Uterus (tissue), 2 donors: ENCODE data around the gene OPTC.

ENCODE experiments used
- POLR2A ChIP-seq, 2 donors: fragments of 450-650 bp; IDR thresholded peaks; one replicate each; pipeline ENCODE4 v1.6.1; 2016; ENCODE audit warnings: antibody characterized with exemption in 2 of 2, mild to moderate bottlenecking in 1 of 2, moderate library complexity in 1 of 2
- TF ChIP-seq, protein P1 (sequence below), 4 experiments: fragments of 200-600 bp in 2 of 4; fragments of 450-650 bp in 2 of 4; sonication (generic) in 2 of 4; IDR thresholded peaks; one replicate each; pipeline ENCODE4 v1.5.1; 2016 to 2019; ENCODE audit warnings: antibody characterized with exemption in 4 of 4, mild to moderate bottlenecking in 2 of 4, moderate library complexity in 1 of 4

DNA sequence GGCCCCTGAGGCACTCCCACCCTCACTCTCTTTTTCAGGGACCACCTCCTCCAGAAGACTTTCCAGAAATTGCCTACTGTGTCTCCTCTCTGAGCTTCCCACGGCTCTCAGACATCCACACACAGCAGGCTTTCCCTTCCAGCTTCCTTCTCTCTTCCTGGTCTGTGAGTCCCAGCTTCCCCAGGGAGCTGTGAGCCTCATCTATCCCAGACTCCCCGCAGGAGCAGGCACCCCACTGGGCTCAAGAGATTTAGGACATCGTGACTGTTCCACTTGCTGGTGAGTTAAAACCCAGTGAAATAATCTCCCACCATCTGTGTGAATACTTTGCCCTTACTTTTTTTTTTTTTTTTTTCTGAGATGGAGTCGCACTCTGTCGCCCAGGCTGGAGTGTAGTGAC, 40.3 kb upstream of the OPTC start:
- no peak for TF ChIP-seq POLR2A (IDR thresholded peaks at IDR 0.05)
- TF ChIP-seq, protein P1, sequence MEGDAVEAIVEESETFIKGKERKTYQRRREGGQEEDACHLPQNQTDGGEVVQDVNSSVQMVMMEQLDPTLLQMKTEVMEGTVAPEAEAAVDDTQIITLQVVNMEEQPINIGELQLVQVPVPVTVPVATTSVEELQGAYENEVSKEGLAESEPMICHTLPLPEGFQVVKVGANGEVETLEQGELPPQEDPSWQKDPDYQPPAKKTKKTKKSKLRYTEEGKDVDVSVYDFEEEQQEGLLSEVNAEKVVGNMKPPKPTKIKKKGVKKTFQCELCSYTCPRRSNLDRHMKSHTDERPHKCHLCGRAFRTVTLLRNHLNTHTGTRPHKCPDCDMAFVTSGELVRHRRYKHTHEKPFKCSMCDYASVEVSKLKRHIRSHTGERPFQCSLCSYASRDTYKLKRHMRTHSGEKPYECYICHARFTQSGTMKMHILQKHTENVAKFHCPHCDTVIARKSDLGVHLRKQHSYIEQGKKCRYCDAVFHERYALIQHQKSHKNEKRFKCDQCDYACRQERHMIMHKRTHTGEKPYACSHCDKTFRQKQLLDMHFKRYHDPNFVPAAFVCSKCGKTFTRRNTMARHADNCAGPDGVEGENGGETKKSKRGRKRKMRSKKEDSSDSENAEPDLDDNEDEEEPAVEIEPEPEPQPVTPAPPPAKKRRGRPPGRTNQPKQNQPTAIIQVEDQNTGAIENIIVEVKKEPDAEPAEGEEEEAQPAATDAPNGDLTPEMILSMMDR (IDR thresholded peaks at IDR 0.05) = no peak
